Measurements from ENCODE around the gene CCDC92.
"Not testable (repeated sequence)": the region's sequence is repeated elsewhere in the genome, so short reads cannot be mapped to it uniquely, and the experiment has no call there.

Gene CCDC92

DNA sequence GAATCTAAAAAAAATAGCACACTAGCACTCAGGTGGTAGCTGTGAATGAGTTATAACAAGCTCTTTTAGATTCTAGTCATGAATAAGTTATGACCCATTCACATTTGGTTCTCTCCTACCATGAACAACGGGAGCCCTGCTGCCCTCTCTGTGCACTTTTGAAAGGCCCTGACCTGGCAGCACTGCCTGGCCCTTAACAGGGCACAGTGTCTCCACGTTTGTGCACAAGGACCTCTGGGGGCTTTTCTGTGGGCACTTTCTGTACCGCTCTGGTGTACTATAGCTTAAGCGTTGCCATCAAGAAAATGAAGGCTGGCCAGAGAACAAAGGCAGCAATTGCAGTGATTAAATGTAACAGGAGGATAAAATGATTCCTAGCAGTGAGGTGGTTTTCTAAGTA lies 21.2 kb downstream of the CCDC92 start:
- no peaks in the 10 kb centered on the region for H3K36me3 ChIP-seq (ENCODE audit: insufficient read depth, low read depth, low read length)
- H3K9ac ChIP-seq (ENCODE audit: low read depth, low read length) = no peak overlapping the region
- H3K27me3 ChIP-seq (ENCODE audit: insufficient read depth, low read length) = peaks cover 47% of the 10 kb centered on the region
- no peaks in the 10 kb centered on the region for H3K4me1 ChIP-seq (ENCODE audit: insufficient read depth, low read length)
- H3K27ac ChIP-seq (ENCODE audit: low read length) = no peak overlapping the region
- no peak overlapping the region for H3K4me3 ChIP-seq (ENCODE audit: low read length)
- H3K9me3 ChIP-seq (ENCODE audit: insufficient read depth, low read depth, low read length) = no peaks in the 10 kb centered on the region

DNA sequence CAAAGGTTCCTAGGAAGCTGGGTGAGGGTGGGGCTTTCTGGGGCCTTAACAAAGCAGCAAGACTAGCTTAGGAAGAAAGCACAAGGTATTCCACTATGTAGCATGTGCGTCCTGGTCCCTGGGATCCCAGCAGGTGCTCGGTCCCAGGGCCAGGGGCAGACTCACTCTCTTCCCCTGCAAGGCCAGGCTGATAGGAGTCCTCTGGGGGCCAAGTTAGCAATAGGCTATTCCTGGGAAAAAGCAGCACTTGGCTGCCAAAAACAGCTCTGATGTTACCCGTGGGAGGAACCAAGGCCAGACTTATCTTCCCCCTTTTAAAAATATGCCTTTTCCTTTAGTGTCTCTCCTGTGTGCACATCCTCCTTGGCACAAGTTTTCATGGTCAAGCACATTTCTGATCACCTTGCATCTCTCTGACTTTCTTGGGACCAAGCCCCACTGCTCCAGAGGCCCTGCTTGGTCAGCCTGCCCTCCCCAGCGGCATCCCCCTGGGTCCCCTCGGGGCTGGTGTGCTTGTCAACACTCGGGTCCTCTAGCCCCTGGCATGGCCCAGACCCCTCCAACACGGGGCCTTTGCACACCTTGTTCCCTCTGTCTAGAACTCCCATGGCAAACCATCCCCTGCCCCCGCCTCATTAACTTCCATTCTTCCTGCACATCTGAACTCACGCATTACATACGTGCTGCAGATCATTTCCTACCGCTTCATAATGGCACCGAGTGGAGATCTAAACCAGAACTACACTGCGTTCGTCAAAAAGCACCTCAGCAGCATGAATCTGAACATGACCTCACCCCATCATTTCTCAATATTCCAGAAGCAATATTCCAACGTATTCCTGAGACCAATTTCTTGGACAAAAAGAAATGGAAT lies 21.9 kb downstream of the CCDC92 start:
- Histone ChIP-seq H3K27me3 (ENCODE audit: insufficient read depth, low read length) (peaks cover 39% of the 10 kb centered on the region), H3K36me3 (ENCODE audit: insufficient read depth, low read depth, low read length) (no peaks in the 10 kb centered on the region), H3K27ac (ENCODE audit: low read length) (no peak overlapping the region), H3K9ac (ENCODE audit: low read depth, low read length) (no peak overlapping the region), H3K4me1 (ENCODE audit: insufficient read depth, low read length) (no peaks in the 10 kb centered on the region), H3K4me3 (ENCODE audit: low read length) (no peak overlapping the region), H3K9me3 (ENCODE audit: insufficient read depth, low read depth, low read length) (no peaks in the 10 kb centered on the region)

DNA sequence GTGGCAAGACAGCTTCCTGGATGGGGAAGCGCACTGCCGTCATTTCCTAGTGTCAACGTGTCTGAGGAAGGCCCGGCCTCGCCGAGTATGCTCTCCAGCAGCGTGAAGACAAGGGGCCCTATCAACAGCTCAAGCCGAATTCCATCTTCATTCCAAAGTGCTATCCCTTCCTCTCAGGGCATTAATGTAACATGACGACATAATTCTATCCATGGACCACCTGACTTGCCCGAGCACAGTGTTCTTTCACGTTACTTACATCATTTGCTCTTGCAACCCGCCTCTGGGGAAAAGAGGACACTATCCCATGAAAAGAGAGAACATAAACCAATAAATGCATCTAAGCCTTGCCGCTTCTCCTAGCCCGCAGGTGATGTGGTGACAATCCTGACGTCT lies 22.9 kb downstream of the CCDC92 start:
- no peak overlapping the region for H3K9ac ChIP-seq (ENCODE audit: low read depth, low read length)
- no peaks in the 10 kb centered on the region for H3K4me1 ChIP-seq (ENCODE audit: insufficient read depth, low read length)
- H3K27me3 ChIP-seq (ENCODE audit: insufficient read depth, low read length) = peaks cover 36% of the 10 kb centered on the region
- H3K27ac ChIP-seq (ENCODE audit: low read length) = no peak overlapping the region
- H3K4me3 ChIP-seq (ENCODE audit: low read length) = no peak overlapping the region
- no peaks in the 10 kb centered on the region for H3K9me3 ChIP-seq (ENCODE audit: insufficient read depth, low read depth, low read length)
- H3K36me3 ChIP-seq (ENCODE audit: insufficient read depth, low read depth, low read length) = no peaks in the 10 kb centered on the region

GRCh38 chr12:123948796-123949769 lies 23.5 kb downstream of the CCDC92 start:
- no peak overlapping the region for H3K4me3 ChIP-seq (ENCODE audit: low read length)
- H3K9ac ChIP-seq (ENCODE audit: low read depth, low read length) = no peak overlapping the region

DNA sequence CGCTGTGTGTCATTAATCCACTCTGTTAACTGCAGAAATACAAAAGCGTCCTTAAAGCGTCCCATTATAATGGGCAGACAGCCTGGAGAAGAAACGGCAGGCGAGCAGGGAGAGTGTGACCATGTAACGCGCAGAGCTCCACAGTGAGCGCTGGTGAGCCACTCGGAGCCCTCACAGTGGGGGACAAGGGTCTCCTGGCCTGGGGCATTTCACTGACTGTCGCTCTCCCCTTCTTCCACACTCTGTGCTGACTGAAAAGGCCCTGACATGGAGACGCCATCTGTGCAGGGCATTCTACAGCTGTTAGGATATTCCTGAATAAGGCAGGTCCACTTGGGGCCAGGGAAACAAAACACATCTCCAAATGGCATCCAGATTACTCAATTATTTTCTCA lies 24.2 kb downstream of the CCDC92 start:
- Histone ChIP-seq H3K9ac (ENCODE audit: low read depth, low read length) (no peak overlapping the region), H3K4me3 (ENCODE audit: low read length) (no peak overlapping the region), H3K9me3 (ENCODE audit: insufficient read depth, low read depth, low read length) (no peaks in the 10 kb centered on the region), H3K27ac (ENCODE audit: low read length) (no peak overlapping the region), H3K4me1 (ENCODE audit: insufficient read depth, low read length) (no peaks in the 10 kb centered on the region), H3K27me3 (ENCODE audit: insufficient read depth, low read length) (peaks cover 37% of the 10 kb centered on the region), H3K36me3 (ENCODE audit: insufficient read depth, low read depth, low read length) (no peaks in the 10 kb centered on the region)

More at GRCh38 chr12:123948796-123949769, 23.5 kb downstream of the CCDC92 start:
- Histone ChIP-seq H3K27me3 (ENCODE audit: insufficient read depth, low read length) (peaks cover 37% of the 10 kb centered on the region), H3K27ac (ENCODE audit: low read length) (no peak overlapping the region), H3K4me1 (ENCODE audit: insufficient read depth, low read length) (no peaks in the 10 kb centered on the region), H3K9me3 (ENCODE audit: insufficient read depth, low read depth, low read length) (no peaks in the 10 kb centered on the region), H3K36me3 (ENCODE audit: insufficient read depth, low read depth, low read length) (no peaks in the 10 kb centered on the region)

DNA sequence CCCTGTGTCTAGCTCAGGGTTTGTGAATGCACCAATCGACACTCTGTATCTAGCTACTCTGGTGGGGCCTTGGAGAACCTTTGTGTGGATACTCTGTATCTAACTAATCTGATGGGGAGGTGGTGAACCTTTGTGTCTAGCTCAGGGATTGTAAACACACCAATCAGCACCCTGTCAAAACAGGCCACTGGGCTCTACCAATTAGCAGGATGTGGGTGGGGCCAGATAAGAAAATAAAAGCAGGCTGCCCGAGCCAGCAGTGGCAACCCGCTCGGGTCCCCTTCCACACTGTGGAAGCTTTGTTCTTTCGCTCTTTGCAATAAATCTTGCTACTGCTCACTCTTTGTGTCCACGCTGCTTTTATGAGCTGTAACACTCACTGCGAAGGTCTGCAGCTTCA lies 25.1 kb downstream of the CCDC92 start:
- H3K4me3 ChIP-seq (ENCODE audit: low read length); H3K9ac ChIP-seq (ENCODE audit: low read depth, low read length); H3K4me1 ChIP-seq (ENCODE audit: insufficient read depth, low read length); H3K36me3 ChIP-seq (ENCODE audit: insufficient read depth, low read depth, low read length); H3K9me3 ChIP-seq (ENCODE audit: insufficient read depth, low read depth, low read length); H3K27ac ChIP-seq (ENCODE audit: low read length): not testable (repeated sequence)
- H3K27me3 ChIP-seq (ENCODE audit: insufficient read depth, low read length) = peaks cover 31% of the 10 kb centered on the region

- not testable (repeated sequence) for H3K9me3 ChIP-seq (ENCODE audit: insufficient read depth, low read depth, low read length); H3K27ac ChIP-seq (ENCODE audit: low read length); H3K4me3 ChIP-seq (ENCODE audit: low read length); H3K4me1 ChIP-seq (ENCODE audit: insufficient read depth, low read length); H3K9ac ChIP-seq (ENCODE audit: low read depth, low read length); H3K36me3 ChIP-seq (ENCODE audit: insufficient read depth, low read depth, low read length)
- peaks cover 28% of the 10 kb centered on the region; the same call in 1 of the 2 replicates for H3K27me3 ChIP-seq (ENCODE audit: insufficient read depth, low read length)
Measured at GRCh38 chr12:123946516-123947505, 25.8 kb downstream of the CCDC92 start.

- no peak overlapping the region for H3K9ac ChIP-seq (ENCODE audit: low read depth, low read length)
- H3K4me3 ChIP-seq (ENCODE audit: low read length) = no peak overlapping the region
- peaks cover 28% of the 10 kb centered on the region; the same call in 1 of the 2 replicates for H3K27me3 ChIP-seq (ENCODE audit: insufficient read depth, low read length)
- H3K36me3 ChIP-seq (ENCODE audit: insufficient read depth, low read depth, low read length) = no peaks in the 10 kb centered on the region
- no peak overlapping the region for H3K27ac ChIP-seq (ENCODE audit: low read length)
- H3K4me1 ChIP-seq (ENCODE audit: insufficient read depth, low read length) = no peaks in the 10 kb centered on the region
- peaks cover 9% of the 10 kb centered on the region; the same call in 1 of the 2 replicates for H3K9me3 ChIP-seq (ENCODE audit: insufficient read depth, low read depth, low read length)
Measured at GRCh38 chr12:123946152-123946515, 26.5 kb downstream of the CCDC92 start.

- H3K9ac ChIP-seq (ENCODE audit: low read depth, low read length) = no peak overlapping the region
- H3K27me3 ChIP-seq (ENCODE audit: insufficient read depth, low read length) = peaks cover 28% of the 10 kb centered on the region; the same call in 1 of the 2 replicates
Measured at GRCh38 chr12:123945287-123946151, 27.1 kb downstream of the CCDC92 start.

DNA sequence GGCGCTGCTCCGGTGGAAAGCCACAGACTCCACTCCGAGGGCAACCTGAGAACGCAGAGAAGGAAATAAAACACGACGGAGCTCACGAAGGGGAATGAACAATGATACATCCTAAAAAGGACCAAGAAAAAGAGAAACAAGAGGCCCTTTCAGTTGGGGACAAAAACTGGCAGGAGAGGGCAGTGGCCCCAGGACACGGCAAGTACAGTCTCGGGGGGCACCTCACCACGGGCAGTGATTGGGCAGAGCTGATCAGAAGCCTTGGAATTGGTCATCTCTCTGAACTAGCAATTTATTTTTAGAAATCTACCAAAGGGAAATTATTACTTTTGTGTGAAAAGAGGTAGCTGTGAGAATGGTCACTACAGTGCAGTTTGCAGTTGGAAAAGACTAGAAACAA lies 27.9 kb downstream of the CCDC92 start:
- Histone ChIP-seq H3K27me3 (ENCODE audit: insufficient read depth, low read length) (peaks cover 28% of the 10 kb centered on the region; the same call in 1 of the 2 replicates), H3K4me3 (ENCODE audit: low read length) (no peak overlapping the region), H3K9me3 (ENCODE audit: insufficient read depth, low read depth, low read length) (peaks cover 9% of the 10 kb centered on the region; the same call in 1 of the 2 replicates), H3K4me1 (ENCODE audit: insufficient read depth, low read length) (no peaks in the 10 kb centered on the region), H3K27ac (ENCODE audit: low read length) (no peak overlapping the region), H3K9ac (ENCODE audit: low read depth, low read length) (no peak overlapping the region), H3K36me3 (ENCODE audit: insufficient read depth, low read depth, low read length) (no peaks in the 10 kb centered on the region)

More at GRCh38 chr12:123945287-123946151, 27.1 kb downstream of the CCDC92 start:
- Histone ChIP-seq H3K27ac (ENCODE audit: low read length) (no peak overlapping the region), H3K36me3 (ENCODE audit: insufficient read depth, low read depth, low read length) (no peaks in the 10 kb centered on the region), H3K4me1 (ENCODE audit: insufficient read depth, low read length) (no peaks in the 10 kb centered on the region), H3K9me3 (ENCODE audit: insufficient read depth, low read depth, low read length) (peaks cover 9% of the 10 kb centered on the region; the same call in 1 of the 2 replicates), H3K4me3 (ENCODE audit: low read length) (no peak overlapping the region)

All from iPS-20b (cell line).